Chondrocyte (in vitro differentiated cells): ENCODE data around the gene VWDE. TPM values are rescaled to one million over a fixed set of nuclear protein-coding genes. Genes with fewer than 3 reads are reported as not detected.

Experiments used
- DNase-seq: peaks from one replicate; pipeline ENCODE4 v3.0.0; 2021; ENCODE audit warnings: mixed read lengths, low spot score
- H3K27ac Mint-ChIP-seq: one replicate; pipeline ENCODE4 v1.8.0; 2021; ENCODE audit warnings: mild to moderate bottlenecking, moderate library complexity, mixed read lengths; ENCODE audit not compliant: unreplicated experiment
- H3K27me3 Mint-ChIP-seq: 2 replicates; pipeline ENCODE4 v1.8.0; 2021; ENCODE audit warnings: low read depth, mixed read lengths
- H3K36me3 Mint-ChIP-seq: 2 replicates; pipeline ENCODE4 v1.8.0; 2021; ENCODE audit warnings: low read depth, mixed read lengths
- H3K4me1 Mint-ChIP-seq: 2 replicates; pipeline ENCODE4 v1.8.0; 2021; ENCODE audit warnings: low read depth, mild to moderate bottlenecking, mixed read lengths
- H3K4me3 Mint-ChIP-seq: one replicate; pipeline ENCODE4 v1.8.0; 2021; ENCODE audit warnings: mild to moderate bottlenecking, moderate library complexity, mixed read lengths; ENCODE audit not compliant: unreplicated experiment
- H3K9me3 Mint-ChIP-seq: 2 replicates; pipeline ENCODE4 v1.8.0; 2021; ENCODE audit warnings: low read depth, mixed read lengths
- total RNA-seq: library from RNA; stranded (reverse); gene quantifications from 3 replicates; pipeline ENCODE4 v1.2.1, GENCODE V29; 2021
- TF ChIP-seq, protein P1 (sequence below): fragments of 200-600 bp; sonication (generic); IDR thresholded peaks from 2 replicates; pipeline ENCODE4 v1.5.0; 2021; ENCODE audit warnings: antibody characterized with exemption, mild to moderate bottlenecking, moderate library complexity

Gene VWDE
- total RNA-seq, 1 donor from 2014 or later, result not detected

DNA sequence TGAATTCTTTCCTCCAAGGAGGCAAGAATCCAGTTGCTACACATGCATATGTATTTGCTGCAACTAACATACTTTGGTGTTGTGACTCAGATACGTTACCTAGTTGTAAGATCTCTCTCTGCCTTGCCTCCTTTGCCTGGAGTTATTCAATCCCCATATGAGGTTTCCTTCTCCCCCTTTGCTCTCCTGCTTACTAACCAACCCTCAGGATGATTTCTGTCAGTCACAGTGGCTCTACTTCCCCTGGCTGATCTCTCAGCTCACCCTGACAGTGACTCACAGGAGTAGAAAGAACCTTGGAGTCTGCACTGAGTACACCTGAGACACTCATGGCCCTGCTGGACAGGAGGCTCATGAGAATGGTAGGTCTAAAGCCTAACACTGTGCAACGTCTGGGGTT is 100.6 kb downstream of the VWDE start:
- peaks cover 6% of the 10 kb centered on the region for H3K4me1 Mint-ChIP-seq
- no peaks in the 10 kb centered on the region for H3K36me3 Mint-ChIP-seq
- peaks cover 6% of the 10 kb centered on the region for H3K27me3 Mint-ChIP-seq
- DNase-seq, result no peak
- no peak overlapping the region for H3K27ac Mint-ChIP-seq
- TF ChIP-seq, protein P1, sequence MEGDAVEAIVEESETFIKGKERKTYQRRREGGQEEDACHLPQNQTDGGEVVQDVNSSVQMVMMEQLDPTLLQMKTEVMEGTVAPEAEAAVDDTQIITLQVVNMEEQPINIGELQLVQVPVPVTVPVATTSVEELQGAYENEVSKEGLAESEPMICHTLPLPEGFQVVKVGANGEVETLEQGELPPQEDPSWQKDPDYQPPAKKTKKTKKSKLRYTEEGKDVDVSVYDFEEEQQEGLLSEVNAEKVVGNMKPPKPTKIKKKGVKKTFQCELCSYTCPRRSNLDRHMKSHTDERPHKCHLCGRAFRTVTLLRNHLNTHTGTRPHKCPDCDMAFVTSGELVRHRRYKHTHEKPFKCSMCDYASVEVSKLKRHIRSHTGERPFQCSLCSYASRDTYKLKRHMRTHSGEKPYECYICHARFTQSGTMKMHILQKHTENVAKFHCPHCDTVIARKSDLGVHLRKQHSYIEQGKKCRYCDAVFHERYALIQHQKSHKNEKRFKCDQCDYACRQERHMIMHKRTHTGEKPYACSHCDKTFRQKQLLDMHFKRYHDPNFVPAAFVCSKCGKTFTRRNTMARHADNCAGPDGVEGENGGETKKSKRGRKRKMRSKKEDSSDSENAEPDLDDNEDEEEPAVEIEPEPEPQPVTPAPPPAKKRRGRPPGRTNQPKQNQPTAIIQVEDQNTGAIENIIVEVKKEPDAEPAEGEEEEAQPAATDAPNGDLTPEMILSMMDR, result no peak
- H3K4me3 Mint-ChIP-seq, result no peak overlapping the region
- no peaks in the 10 kb centered on the region for H3K9me3 Mint-ChIP-seq

DNA sequence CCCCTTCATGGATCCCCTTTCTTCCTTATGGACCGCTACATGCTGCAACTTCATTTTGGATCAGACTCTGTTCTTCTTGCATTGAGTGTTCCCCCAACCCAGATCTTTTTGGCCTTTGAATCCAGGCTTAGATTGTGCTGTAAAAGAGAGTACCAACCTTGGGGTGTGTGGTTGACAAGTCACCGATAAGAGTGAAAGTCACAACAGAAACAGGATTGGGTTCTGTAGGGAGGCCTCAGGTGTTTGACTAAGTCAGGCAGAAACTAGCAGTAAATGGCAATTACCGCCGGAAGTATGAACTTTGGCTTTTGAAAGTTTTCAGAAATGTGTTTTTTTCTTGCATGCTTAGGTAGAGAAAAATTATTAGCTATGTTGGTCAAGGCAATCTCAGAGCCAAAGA is 103.2 kb downstream of the VWDE start:
- Mint-ChIP-seq H3K27me3 (peaks cover 4% of the 10 kb centered on the region), H3K36me3 (no peaks in the 10 kb centered on the region), H3K4me3 (no peak overlapping the region), H3K9me3 (no peaks in the 10 kb centered on the region), H3K4me1 (peaks cover 6% of the 10 kb centered on the region), H3K27ac (no peak overlapping the region)
- no peak for DNase-seq
- TF ChIP-seq, protein P1, result no peak

GRCh38 chr7:12299367-12299766 is 104.3 kb downstream of the VWDE start:
- Mint-ChIP-seq H3K4me1 (peaks cover 6% of the 10 kb centered on the region), H3K36me3 (no peaks in the 10 kb centered on the region), H3K9me3 (no peaks in the 10 kb centered on the region), H3K27me3 (peaks cover 6% of the 10 kb centered on the region), H3K27ac (no peak overlapping the region), H3K4me3 (no peak overlapping the region)
- TF ChIP-seq, protein P1, result no peak
- DNase-seq, result no peak

- Mint-ChIP-seq H3K4me1 (no peaks in the 10 kb centered on the region), H3K27ac (no peak overlapping the region), H3K9me3 (no peaks in the 10 kb centered on the region), H3K4me3 (no peak overlapping the region), H3K36me3 (no peaks in the 10 kb centered on the region), H3K27me3 (peaks cover 6% of the 10 kb centered on the region)
- TF ChIP-seq, protein P1, result no peak
- no peak for DNase-seq
These were observed 106.2 kb downstream of the VWDE start for GRCh38 chr7:12297283-12298108.

- TF ChIP-seq, protein P1, result no peak
- no peak overlapping the region for H3K4me3 Mint-ChIP-seq
- no peak overlapping the region for H3K27ac Mint-ChIP-seq
- DNase-seq, result no peak
- H3K36me3 Mint-ChIP-seq, result no peaks in the 10 kb centered on the region
- H3K9me3 Mint-ChIP-seq, result peaks cover 8% of the 10 kb centered on the region
- H3K4me1 Mint-ChIP-seq, result no peaks in the 10 kb centered on the region
- peaks cover 6% of the 10 kb centered on the region for H3K27me3 Mint-ChIP-seq
These were observed 107.6 kb downstream of the VWDE start for GRCh38 chr7:12296051-12296570.
